ENCODE data around the gene TBC1D5.

The TBC1D5 gene

DNA sequence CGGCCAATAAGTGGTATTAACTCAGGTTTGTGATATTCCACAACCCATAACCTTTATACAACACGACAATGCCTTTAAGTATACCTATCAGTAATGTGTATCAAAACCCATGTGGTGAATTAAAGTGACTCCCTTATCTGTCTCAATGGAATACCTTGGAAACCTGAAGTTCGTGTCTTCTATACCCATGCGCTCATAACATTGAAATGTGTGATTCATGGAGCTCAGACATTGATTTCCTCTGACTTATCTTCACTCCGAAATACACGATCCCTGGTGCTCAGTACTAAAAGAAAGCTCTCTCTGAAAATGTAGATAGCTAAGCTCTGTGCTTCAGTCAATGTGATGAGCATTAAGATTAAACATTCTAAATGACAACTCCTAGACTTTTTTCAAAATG, 140.3 kb downstream of the TBC1D5 start:
- H3K27me3 ChIP-seq (ENCODE audit: control insufficient read depth, insufficient read depth, low read length) = no peaks in the 10 kb centered on the region
- no peaks in the 10 kb centered on the region; the same call in 1 of the 2 replicates for H3K4me1 ChIP-seq (ENCODE audit: control insufficient read depth, insufficient read depth, low read length)
- no peaks in the 10 kb centered on the region for H3K36me3 ChIP-seq (ENCODE audit: control insufficient read depth, insufficient read depth, low read length)
- DNase-seq (ENCODE audit: low read depth, low spot score) = no peak
- no peaks in the 10 kb centered on the region for H3K9me3 ChIP-seq (ENCODE audit: control insufficient read depth, insufficient read depth, low read length)
- no CpG with 5 or more reads among the region's 6 CpGs for WGBS (ENCODE audit: insufficient coverage, insufficient read length)
- no peak overlapping the region for H3K27ac ChIP-seq (ENCODE audit: low read length)
- no peak overlapping the region for H3K4me3 ChIP-seq (ENCODE audit: low read length)

DNA sequence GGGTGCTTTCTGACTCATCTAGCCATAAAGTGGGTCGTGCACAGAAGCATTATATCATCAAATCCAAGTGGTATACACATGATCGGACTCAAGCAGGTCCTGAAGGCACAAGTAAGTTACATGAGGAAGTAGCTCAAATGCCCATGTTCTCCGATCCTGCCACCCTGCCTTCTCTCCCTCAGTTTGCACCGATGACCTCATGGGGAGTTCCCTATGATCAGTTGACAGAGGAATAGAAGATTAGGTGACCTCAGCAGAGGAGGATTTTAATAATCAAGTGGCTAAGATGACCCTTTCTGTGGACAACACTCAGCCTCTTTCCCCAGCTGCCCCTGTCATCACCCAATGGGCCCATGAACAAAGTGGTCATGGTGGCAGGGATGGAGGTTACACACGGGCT, 149.5 kb downstream of the TBC1D5 start:
- no CpG with 5 or more reads among the region's 5 CpGs for WGBS (ENCODE audit: insufficient coverage, insufficient read length)
- Histone ChIP-seq H3K4me3 (ENCODE audit: low read length) (no peak overlapping the region), H3K36me3 (ENCODE audit: control insufficient read depth, insufficient read depth, low read length) (no peaks in the 10 kb centered on the region), H3K27ac (ENCODE audit: low read length) (no peak overlapping the region), H3K9me3 (ENCODE audit: control insufficient read depth, insufficient read depth, low read length) (no peaks in the 10 kb centered on the region), H3K4me1 (ENCODE audit: control insufficient read depth, insufficient read depth, low read length) (no peaks in the 10 kb centered on the region), H3K27me3 (ENCODE audit: control insufficient read depth, insufficient read depth, low read length) (no peaks in the 10 kb centered on the region)
- DNase-seq (ENCODE audit: low read depth, low spot score) = no peak

DNA sequence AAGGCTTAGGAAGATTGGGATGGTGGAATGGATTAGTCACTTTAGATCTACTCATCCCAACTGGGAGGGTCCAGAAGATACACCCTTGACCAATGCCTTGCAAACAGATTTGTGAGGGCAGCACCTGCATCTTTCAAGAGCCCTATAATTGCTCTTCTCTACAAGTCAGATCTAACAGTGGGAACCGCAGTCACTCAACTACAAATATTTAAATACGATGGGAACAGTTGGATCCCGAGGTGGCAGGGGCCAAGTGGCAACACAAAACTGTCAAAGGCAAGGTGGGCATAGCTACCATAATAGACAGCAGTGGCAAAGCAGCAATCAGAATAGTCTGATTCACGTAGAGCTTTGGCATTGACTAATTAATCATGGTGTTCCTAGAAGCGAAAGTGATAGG, 152.0 kb downstream of the TBC1D5 start:
- Histone ChIP-seq H3K36me3 (ENCODE audit: control insufficient read depth, insufficient read depth, low read length) (no peaks in the 10 kb centered on the region), H3K9me3 (ENCODE audit: control insufficient read depth, insufficient read depth, low read length) (no peaks in the 10 kb centered on the region), H3K27ac (ENCODE audit: low read length) (no peak overlapping the region), H3K27me3 (ENCODE audit: control insufficient read depth, insufficient read depth, low read length) (no peaks in the 10 kb centered on the region), H3K4me1 (ENCODE audit: control insufficient read depth, insufficient read depth, low read length) (no peaks in the 10 kb centered on the region; the same call in 1 of the 2 replicates), H3K4me3 (ENCODE audit: low read length) (no peak overlapping the region)
- WGBS (ENCODE audit: insufficient coverage, insufficient read length) = no CpG with 5 or more reads among the region's 5 CpGs
- DNase-seq (ENCODE audit: low read depth, low spot score) = no peak

DNA sequence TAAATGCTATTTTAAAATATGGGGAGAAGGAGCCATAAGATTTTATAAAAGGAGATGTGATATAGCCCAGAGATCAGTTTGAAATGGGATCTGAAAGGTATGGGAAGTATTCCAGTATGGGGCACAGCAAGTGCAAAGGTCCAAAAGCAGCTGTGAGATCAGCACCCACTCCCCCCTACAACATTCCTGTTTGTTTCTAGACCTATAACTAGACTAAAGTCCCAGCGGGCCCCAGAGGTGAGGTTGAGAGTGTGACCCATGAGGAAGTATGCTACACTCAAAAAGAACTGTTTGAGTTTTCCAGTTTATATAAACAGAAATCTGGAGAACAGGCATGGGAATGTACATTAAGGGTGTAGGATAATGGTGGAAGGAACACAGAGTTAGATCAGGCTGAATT, 152.5 kb downstream of the TBC1D5 start:
- Histone ChIP-seq H3K36me3 (ENCODE audit: control insufficient read depth, insufficient read depth, low read length) (no peaks in the 10 kb centered on the region), H3K4me1 (ENCODE audit: control insufficient read depth, insufficient read depth, low read length) (no peaks in the 10 kb centered on the region; the same call in 1 of the 2 replicates), H3K9me3 (ENCODE audit: control insufficient read depth, insufficient read depth, low read length) (no peaks in the 10 kb centered on the region), H3K27me3 (ENCODE audit: control insufficient read depth, insufficient read depth, low read length) (no peaks in the 10 kb centered on the region), H3K4me3 (ENCODE audit: low read length) (no peak overlapping the region), H3K27ac (ENCODE audit: low read length) (no peak overlapping the region)
- WGBS (ENCODE audit: insufficient coverage, insufficient read length) = no CpG with 5 or more reads among the region's 1 CpG
- no peak for DNase-seq (ENCODE audit: low read depth, low spot score)

DNA sequence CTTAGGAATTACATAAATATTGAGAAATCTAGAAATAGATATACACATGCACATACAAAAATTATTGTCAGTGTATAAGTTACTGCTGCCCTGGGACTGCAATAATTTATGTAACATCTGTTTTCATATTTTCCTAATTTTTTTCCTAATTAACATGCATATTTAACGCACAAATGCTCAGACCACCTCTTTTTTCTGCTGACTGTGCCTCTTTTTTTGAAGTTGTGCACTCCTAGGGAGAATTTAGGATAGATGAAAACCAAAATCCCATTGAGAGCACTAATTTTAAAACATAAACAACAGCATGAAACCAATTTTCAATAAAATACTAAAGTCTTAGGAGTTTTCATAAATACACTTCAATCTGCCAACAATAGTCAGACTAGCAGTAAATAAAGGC, 154.0 kb downstream of the TBC1D5 start:
- no CpG with 5 or more reads among the region's 1 CpG for WGBS (ENCODE audit: insufficient coverage, insufficient read length)
- no peak overlapping the region for H3K27ac ChIP-seq (ENCODE audit: low read length)
- no peaks in the 10 kb centered on the region for H3K9me3 ChIP-seq (ENCODE audit: control insufficient read depth, insufficient read depth, low read length)

DNA sequence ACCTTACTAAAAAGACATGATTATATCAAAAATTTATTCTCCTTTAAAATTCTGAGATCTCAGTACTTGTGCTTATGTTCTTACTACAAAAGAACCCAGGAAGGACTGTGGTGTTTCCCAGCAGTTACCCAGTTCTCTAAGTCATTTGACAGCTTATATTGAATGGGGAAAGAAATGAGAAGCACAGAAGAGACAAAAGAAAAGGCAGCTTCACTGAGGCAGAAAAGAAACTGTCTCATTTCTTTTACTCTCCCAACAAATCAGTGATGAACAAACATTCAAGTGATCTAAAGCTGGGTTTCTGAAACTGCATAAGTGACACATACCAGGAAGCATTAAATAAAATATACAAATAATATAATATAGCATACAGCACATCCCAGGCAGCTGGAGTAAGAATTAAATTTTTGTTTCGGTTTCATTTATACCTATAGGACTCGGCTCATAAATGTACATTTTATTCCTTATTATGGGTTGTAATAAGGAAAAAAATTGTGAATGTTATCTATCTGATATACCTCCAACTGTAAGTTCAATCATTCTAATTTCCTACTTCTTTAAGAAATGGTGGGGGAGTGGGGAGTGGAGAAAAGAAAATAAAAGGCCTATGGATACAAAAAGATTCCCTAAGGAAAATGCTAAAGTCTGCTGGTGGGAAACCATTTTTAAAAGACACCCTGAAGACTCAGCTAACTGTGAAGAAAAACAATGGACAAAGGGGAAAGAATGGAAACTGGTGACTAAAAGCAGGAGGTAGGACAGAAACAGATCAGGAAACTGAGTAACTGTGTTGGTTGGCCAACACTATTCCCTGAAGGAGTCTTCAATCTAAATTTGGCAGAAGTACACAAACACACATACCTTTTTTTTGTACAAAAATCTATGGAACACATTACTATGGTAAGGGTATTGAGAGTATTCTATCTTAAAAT, 156.8 kb downstream of the TBC1D5 start:
- no peaks in the 10 kb centered on the region for H3K9me3 ChIP-seq (ENCODE audit: control insufficient read depth, insufficient read depth, low read length)
- no peak for DNase-seq (ENCODE audit: low read depth, low spot score)
- no peaks in the 10 kb centered on the region; the same call in 1 of the 2 replicates for H3K4me1 ChIP-seq (ENCODE audit: control insufficient read depth, insufficient read depth, low read length)
- no peak overlapping the region for H3K4me3 ChIP-seq (ENCODE audit: low read length)
- no peak overlapping the region for H3K27ac ChIP-seq (ENCODE audit: low read length)
- H3K27me3 ChIP-seq (ENCODE audit: control insufficient read depth, insufficient read depth, low read length) = no peaks in the 10 kb centered on the region
- WGBS (ENCODE audit: insufficient coverage, insufficient read length) = no CpG with 5 or more reads among the region's 2 CpGs
- no peaks in the 10 kb centered on the region for H3K36me3 ChIP-seq (ENCODE audit: control insufficient read depth, insufficient read depth, low read length)

More for the DNA sequence above, 154.0 kb downstream of the TBC1D5 start:
- DNase-seq (ENCODE audit: low read depth, low spot score) = no peak
- Histone ChIP-seq H3K36me3 (ENCODE audit: control insufficient read depth, insufficient read depth, low read length) (no peaks in the 10 kb centered on the region), H3K4me3 (ENCODE audit: low read length) (no peak overlapping the region), H3K4me1 (ENCODE audit: control insufficient read depth, insufficient read depth, low read length) (no peaks in the 10 kb centered on the region; the same call in 1 of the 2 replicates), H3K27me3 (ENCODE audit: control insufficient read depth, insufficient read depth, low read length) (no peaks in the 10 kb centered on the region)

DNA sequence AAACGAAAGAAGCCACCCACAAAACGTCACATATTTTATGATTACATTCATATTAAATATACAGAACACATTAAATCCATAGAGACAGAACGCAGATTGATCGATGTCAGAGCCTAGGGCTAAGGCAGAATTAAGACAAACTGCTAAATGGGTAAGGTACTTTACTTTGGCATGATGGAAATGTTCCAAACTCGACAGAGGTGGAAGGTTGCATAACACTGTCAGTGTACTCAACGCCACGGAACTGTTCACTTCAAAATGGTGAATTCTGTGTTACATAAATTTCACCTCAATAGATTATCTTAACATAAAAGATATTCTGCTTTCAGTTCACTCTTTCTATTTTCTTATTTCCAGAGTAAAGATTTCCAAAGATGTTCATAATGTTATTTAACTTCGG, 158.4 kb downstream of the TBC1D5 start:
- no peak for DNase-seq (ENCODE audit: low read depth, low spot score)
- H3K9me3 ChIP-seq (ENCODE audit: control insufficient read depth, insufficient read depth, low read length) = no peaks in the 10 kb centered on the region
- WGBS (ENCODE audit: insufficient coverage, insufficient read length) = no CpG with 5 or more reads among the region's 8 CpGs
- H3K27me3 ChIP-seq (ENCODE audit: control insufficient read depth, insufficient read depth, low read length) = no peaks in the 10 kb centered on the region
- no peak overlapping the region for H3K4me3 ChIP-seq (ENCODE audit: low read length)
- H3K4me1 ChIP-seq (ENCODE audit: control insufficient read depth, insufficient read depth, low read length) = no peaks in the 10 kb centered on the region; the same call in 1 of the 2 replicates
- H3K27ac ChIP-seq (ENCODE audit: low read length) = no peak overlapping the region
- no peaks in the 10 kb centered on the region for H3K36me3 ChIP-seq (ENCODE audit: control insufficient read depth, insufficient read depth, low read length)

DNA sequence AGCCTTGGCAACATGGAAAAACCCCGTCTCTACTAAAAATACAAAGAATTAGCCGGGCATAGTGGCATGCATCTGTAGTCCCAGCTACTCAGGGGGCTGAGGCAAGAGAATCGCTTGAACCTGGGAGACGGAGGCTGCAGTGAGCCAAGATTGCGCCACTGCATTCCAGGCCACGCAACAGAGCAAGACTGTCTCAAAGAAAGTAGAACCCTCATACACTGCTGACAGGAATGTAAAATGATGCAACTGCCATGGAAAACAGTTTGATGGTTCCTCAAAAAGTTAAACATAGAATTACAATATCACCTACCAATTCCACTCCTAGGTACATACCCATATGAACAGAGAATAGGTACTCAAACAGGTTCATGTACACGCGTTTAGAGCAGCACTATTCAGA, 158.9 kb downstream of the TBC1D5 start:
- H3K27ac ChIP-seq (ENCODE audit: low read length) = no peak overlapping the region
- H3K36me3 ChIP-seq (ENCODE audit: control insufficient read depth, insufficient read depth, low read length) = no peaks in the 10 kb centered on the region
- no peaks in the 10 kb centered on the region; the same call in 1 of the 2 replicates for H3K4me1 ChIP-seq (ENCODE audit: control insufficient read depth, insufficient read depth, low read length)
- no CpG with 5 or more reads among the region's 8 CpGs for WGBS (ENCODE audit: insufficient coverage, insufficient read length)
- H3K27me3 ChIP-seq (ENCODE audit: control insufficient read depth, insufficient read depth, low read length) = no peaks in the 10 kb centered on the region
- no peaks in the 10 kb centered on the region for H3K9me3 ChIP-seq (ENCODE audit: control insufficient read depth, insufficient read depth, low read length)
- no peak overlapping the region for H3K4me3 ChIP-seq (ENCODE audit: low read length)
- DNase-seq (ENCODE audit: low read depth, low spot score) = no peak

DNA sequence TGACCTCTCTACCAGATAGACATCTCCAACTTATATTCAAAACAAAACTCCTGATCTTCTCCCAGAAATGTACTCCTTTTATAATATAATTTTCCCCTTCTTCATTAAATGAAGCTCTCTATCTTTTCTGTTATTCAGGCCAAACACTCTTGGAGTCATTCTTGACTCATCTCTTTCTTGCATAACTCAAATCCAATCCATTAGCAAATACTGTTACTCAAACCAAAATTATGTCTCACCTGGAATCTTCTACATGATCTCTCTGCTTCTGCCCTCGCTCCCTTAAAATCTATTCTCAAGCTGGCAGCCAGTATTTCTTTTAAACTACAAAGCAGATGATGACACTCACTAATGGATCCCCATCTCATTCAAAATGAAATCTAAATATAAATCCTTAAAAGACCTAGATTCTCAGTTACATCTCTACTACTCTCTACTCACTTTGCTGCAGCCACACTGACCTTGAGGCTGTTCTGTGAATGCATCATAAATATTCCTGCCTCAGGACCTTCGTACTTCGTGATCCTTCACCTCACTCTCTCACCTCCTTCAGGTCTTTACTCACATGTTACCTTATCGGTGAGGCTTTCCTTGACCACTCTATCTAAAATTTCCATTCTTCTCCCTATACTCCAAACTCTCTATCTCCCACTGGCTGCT, 160.9 kb downstream of the TBC1D5 start:
- DNase-seq (ENCODE audit: low read depth, low spot score) = no peak
- H3K4me3 ChIP-seq (ENCODE audit: low read length) = no peak overlapping the region
- no CpG with 5 or more reads among the region's 4 CpGs for WGBS (ENCODE audit: insufficient coverage, insufficient read length)
- H3K27ac ChIP-seq (ENCODE audit: low read length) = no peak overlapping the region
- no peaks in the 10 kb centered on the region for H3K9me3 ChIP-seq (ENCODE audit: control insufficient read depth, insufficient read depth, low read length)
- H3K36me3 ChIP-seq (ENCODE audit: control insufficient read depth, insufficient read depth, low read length) = no peaks in the 10 kb centered on the region
- no peaks in the 10 kb centered on the region; the same call in 1 of the 2 replicates for H3K4me1 ChIP-seq (ENCODE audit: control insufficient read depth, insufficient read depth, low read length)
- H3K27me3 ChIP-seq (ENCODE audit: control insufficient read depth, insufficient read depth, low read length) = no peaks in the 10 kb centered on the region

DNA sequence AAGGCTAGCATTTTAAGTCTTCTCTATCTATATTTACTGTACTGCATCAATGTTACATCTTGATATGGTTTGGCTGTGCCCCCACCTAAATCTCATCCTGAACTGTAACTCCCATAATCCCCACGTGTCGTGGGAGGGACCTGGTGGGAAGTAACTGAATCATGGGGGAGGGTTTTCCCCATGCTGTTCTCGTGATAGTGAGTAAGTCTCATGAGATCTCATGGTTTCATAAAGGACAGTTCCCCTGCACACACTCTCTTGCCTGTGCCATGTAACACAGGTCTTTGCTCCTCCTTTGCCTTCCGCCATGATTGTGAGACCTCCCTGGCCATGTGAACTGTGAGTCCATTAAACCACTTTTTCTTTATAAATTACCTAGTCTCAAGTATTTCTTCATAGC, 161.5 kb downstream of the TBC1D5 start:
- no peaks in the 10 kb centered on the region for H3K27me3 ChIP-seq (ENCODE audit: control insufficient read depth, insufficient read depth, low read length)
- no peaks in the 10 kb centered on the region for H3K36me3 ChIP-seq (ENCODE audit: control insufficient read depth, insufficient read depth, low read length)
- H3K4me3 ChIP-seq (ENCODE audit: low read length) = no peak overlapping the region
- no peaks in the 10 kb centered on the region; the same call in 1 of the 2 replicates for H3K4me1 ChIP-seq (ENCODE audit: control insufficient read depth, insufficient read depth, low read length)
- DNase-seq (ENCODE audit: low read depth, low spot score) = no peak
- H3K27ac ChIP-seq (ENCODE audit: low read length) = no peak overlapping the region
- H3K9me3 ChIP-seq (ENCODE audit: control insufficient read depth, insufficient read depth, low read length) = no peaks in the 10 kb centered on the region
- no CpG with 5 or more reads among the region's 4 CpGs for WGBS (ENCODE audit: insufficient coverage, insufficient read length)

All from iPS DF 6.9 (cell line).